Measurements from ENCODE around the gene FAM81B. TPM values are rescaled to one million over a fixed set of nuclear protein-coding genes. Genes with fewer than 3 reads are reported as not detected.

Gene FAM81B
- total RNA-seq, 1 experiment from 2014 or later, result not detected

GRCh38 chr5:95403996-95404395, 12.8 kb downstream of the FAM81B start:
- H3K36me3 Mint-ChIP-seq (ENCODE audit: insufficient read depth, unreplicated experiment), result no peaks in the 10 kb centered on the region
- no peak for TF ChIP-seq CTCF (IDR thresholded peaks at IDR 0.05; ENCODE audit: unreplicated experiment)
- no peak for DNase-seq
- H3K27ac Mint-ChIP-seq (ENCODE audit: unreplicated experiment), result no peak overlapping the region
- intact Hi-C loops (cut with micrococcal nuclease; ENCODE audit: unreplicated experiment), result no loop called here
- H3K27me3 Mint-ChIP-seq (ENCODE audit: unreplicated experiment), result peaks cover 18% of the 10 kb centered on the region
- H3K4me1 Mint-ChIP-seq (ENCODE audit: low read depth, unreplicated experiment), result no peaks in the 10 kb centered on the region
- CTCF ChIA-PET, result no interaction called here
- no peak overlapping the region for H3K4me3 Mint-ChIP-seq (ENCODE audit: low read depth, unreplicated experiment)
- BruUV-seq (replicated peaks), result no TSS peak
- no peaks in the 10 kb centered on the region for H3K9me3 Mint-ChIP-seq (ENCODE audit: low read depth, unreplicated experiment)

- H3K36me3 Mint-ChIP-seq (ENCODE audit: insufficient read depth, unreplicated experiment), result no peaks in the 10 kb centered on the region
- CTCF ChIA-PET, result interaction anchor here (0.5 to 0.8 kb wide), 2 partner anchors 77 to 1465 kb away, joined by 3 to 4 read pairs; no protein-coding TSS in a partner anchor
- H3K27ac Mint-ChIP-seq (ENCODE audit: unreplicated experiment), result no peak overlapping the region
- no peak for DNase-seq
- intact Hi-C loops (cut with micrococcal nuclease; ENCODE audit: unreplicated experiment), result no loop called here
- peaks cover 18% of the 10 kb centered on the region for H3K27me3 Mint-ChIP-seq (ENCODE audit: unreplicated experiment)
- no peaks in the 10 kb centered on the region for H3K9me3 Mint-ChIP-seq (ENCODE audit: low read depth, unreplicated experiment)
- no peak overlapping the region for H3K4me3 Mint-ChIP-seq (ENCODE audit: low read depth, unreplicated experiment)
- no peaks in the 10 kb centered on the region for H3K4me1 Mint-ChIP-seq (ENCODE audit: low read depth, unreplicated experiment)
- no peak for TF ChIP-seq CTCF (IDR thresholded peaks at IDR 0.05; ENCODE audit: unreplicated experiment)
- BruUV-seq (replicated peaks), result no TSS peak
Observed at GRCh38 chr5:95406426-95407090, 15.4 kb downstream of the FAM81B start.

- no peak for DNase-seq
- CTCF ChIA-PET, result no interaction called here
- Mint-ChIP-seq H3K27me3 (ENCODE audit: unreplicated experiment) (peaks cover 18% of the 10 kb centered on the region), H3K27ac (ENCODE audit: unreplicated experiment) (no peak overlapping the region), H3K9me3 (ENCODE audit: low read depth, unreplicated experiment) (no peaks in the 10 kb centered on the region), H3K36me3 (ENCODE audit: insufficient read depth, unreplicated experiment) (no peaks in the 10 kb centered on the region), H3K4me1 (ENCODE audit: low read depth, unreplicated experiment) (no peaks in the 10 kb centered on the region), H3K4me3 (ENCODE audit: low read depth, unreplicated experiment) (no peak overlapping the region)
- BruUV-seq (replicated peaks), result no TSS peak
- intact Hi-C loops (cut with micrococcal nuclease; ENCODE audit: unreplicated experiment), result no loop called here
- no peak for TF ChIP-seq CTCF (IDR thresholded peaks at IDR 0.05; ENCODE audit: unreplicated experiment)
Observed at GRCh38 chr5:95410279-95410678, 19.1 kb downstream of the FAM81B start.

GRCh38 chr5:95411474-95411873, 20.3 kb downstream of the FAM81B start:
- CTCF ChIA-PET, result no interaction called here
- no peaks in the 10 kb centered on the region for H3K36me3 Mint-ChIP-seq (ENCODE audit: insufficient read depth, unreplicated experiment)
- TF ChIP-seq CTCF (IDR thresholded peaks at IDR 0.05; ENCODE audit: unreplicated experiment), result no peak

More at GRCh38 chr5:95411474-95411873, 20.3 kb downstream of the FAM81B start:
- no peak overlapping the region for H3K4me3 Mint-ChIP-seq (ENCODE audit: low read depth, unreplicated experiment)
- H3K4me1 Mint-ChIP-seq (ENCODE audit: low read depth, unreplicated experiment), result no peaks in the 10 kb centered on the region
- peaks cover 18% of the 10 kb centered on the region for H3K27me3 Mint-ChIP-seq (ENCODE audit: unreplicated experiment)
- no TSS peak for BruUV-seq (replicated peaks)
- no peaks in the 10 kb centered on the region for H3K9me3 Mint-ChIP-seq (ENCODE audit: low read depth, unreplicated experiment)
- DNase-seq, result no peak
- no peak overlapping the region for H3K27ac Mint-ChIP-seq (ENCODE audit: unreplicated experiment)
- intact Hi-C loops (cut with micrococcal nuclease; ENCODE audit: unreplicated experiment), result no loop called here
